GM18508 (cell line): Measurements from ENCODE around the gene GPN3.
"Not testable (repeated sequence)": the region's sequence is repeated elsewhere in the genome, so short reads cannot be mapped to it uniquely, and the experiment has no call there.

Experiments
- ATAC-seq: cut with Tn5 transposase; IDR thresholded peaks from one replicate; pipeline ENCODE4 v1.9.1; 2021; ENCODE audit warnings: moderate number of reproducible peaks; ENCODE audit not compliant: insufficient read depth, unreplicated experiment

GPN3 gene

GRCh38 chr12:110449799-110450497 lies 18.1 kb downstream of the GPN3 start, which contains the start of gene ARPC3:
TSS of gene ARPC3 (minus strand) at chr12:110450337. CDS start at chr12:110450260, 77 bp downstream.
- peak; percentile 62 for ATAC-seq

DNA sequence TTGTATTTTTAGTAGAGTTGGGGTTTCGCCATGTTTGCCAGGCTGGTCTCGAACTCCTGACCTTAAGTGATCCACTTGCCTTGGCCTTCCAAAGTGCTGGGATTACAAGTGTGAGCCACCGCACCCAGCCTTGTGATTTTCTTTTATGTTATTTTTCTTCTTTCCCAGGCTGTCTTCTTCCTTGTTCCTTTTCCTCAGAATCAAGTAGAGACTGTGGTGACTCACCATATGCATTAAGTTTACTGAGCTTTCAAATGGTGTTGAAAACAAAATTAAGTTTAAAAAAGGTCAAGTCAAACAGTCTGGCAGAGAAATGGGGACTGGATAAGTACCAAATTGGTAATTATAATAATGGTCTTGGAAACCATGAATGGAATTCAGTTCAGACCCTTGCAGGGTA lies 23.6 kb downstream of the GPN3 start:
- ATAC-seq: no peak

GRCh38 chr12:110436231-110436630 lies 31.8 kb downstream of the GPN3 start:
- ATAC-seq: no peak

- no peak for ATAC-seq
These were observed 36.0 kb downstream of the GPN3 start for GRCh38 chr12:110431957-110432587.

- ATAC-seq: not testable (repeated sequence)
These were observed 38.4 kb downstream of the GPN3 start for GRCh38 chr12:110429676-110430075.

GRCh38 chr12:110426406-110426805 lies 41.7 kb downstream of the GPN3 start:
- no peak for ATAC-seq

- ATAC-seq: no peak
These were observed 43.8 kb downstream of the GPN3 start for GRCh38 chr12:110424237-110424636.

GRCh38 chr12:110421701-110422100 lies 46.4 kb downstream of the GPN3 start:
- ATAC-seq: no peak

GRCh38 chr12:110421159-110421661 lies 46.8 kb downstream of the GPN3 start:
- no peak for ATAC-seq

GRCh38 chr12:110420644-110421043 lies 47.4 kb downstream of the GPN3 start:
- not testable (repeated sequence) for ATAC-seq

GRCh38 chr12:110417113-110417512 lies 50.9 kb downstream of the GPN3 start:
- not testable (repeated sequence) for ATAC-seq

DNA sequence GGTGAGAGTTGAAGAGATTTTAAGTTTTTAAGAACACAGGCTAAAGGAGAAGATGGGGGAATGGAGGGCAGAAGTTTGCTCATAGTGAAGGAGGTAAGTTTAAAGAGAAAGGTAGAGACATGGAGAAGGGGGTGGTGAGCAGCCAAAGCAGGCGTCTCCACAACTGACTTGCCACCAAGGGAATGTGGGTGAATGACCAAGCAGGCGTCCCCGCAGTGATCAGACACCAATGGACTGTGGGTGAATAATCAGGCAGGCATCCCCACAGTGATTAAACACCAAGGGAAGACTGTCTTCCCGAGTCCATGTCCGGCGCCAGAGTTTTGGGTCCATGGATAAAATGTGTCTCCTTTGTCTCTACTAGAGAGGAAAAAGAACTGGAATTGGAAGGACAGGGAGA lies 58.0 kb downstream of the GPN3 start:
- ATAC-seq: not testable (repeated sequence)

DNA sequence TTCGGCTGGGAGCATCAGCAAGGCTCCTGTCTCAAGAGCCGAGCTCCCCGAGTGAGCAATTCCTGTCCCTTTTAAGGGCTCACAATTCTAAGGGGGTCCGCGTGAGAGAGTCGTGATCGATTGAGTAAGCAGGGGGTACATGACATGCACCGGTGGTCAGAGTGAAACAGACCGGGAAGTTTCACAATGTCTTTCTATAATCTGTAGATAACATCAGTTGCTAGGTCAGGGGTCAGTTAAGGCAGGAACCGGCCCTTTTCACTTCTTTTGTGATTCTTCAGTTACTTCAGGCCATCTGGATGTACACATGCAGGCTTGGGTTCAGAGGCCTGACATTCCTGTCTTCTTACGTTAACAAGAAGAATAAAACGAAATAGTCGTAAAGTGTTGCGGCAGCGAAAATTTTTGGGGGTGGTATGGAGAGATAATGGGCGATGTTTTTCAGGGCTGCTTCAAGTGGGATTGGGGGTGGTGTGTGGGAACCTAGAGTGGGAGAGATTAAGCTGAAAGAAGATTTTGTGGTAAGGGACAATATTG lies 62.9 kb downstream of the GPN3 start:
- not testable (repeated sequence) for ATAC-seq

- ATAC-seq: no peak
These were observed 63.9 kb downstream of the GPN3 start for GRCh38 chr12:110403976-110404682.

- no peak for ATAC-seq
These were observed 64.7 kb downstream of the GPN3 start, which contains the start of gene ANAPC7 for GRCh38 chr12:110403146-110403975. TSS of gene ANAPC7 (minus strand) at chr12:110403708. CDS start at chr12:110403627, 81 bp downstream.
